Measurements from ENCODE around the gene PARD6G. TPM values are rescaled to one million over a fixed set of nuclear protein-coding genes. Genes with fewer than 3 reads are reported as not detected.

The PARD6G gene
- polyA plus RNA-seq, 1 of the 3 experiments (the other 2 are of a cell fraction): 4.3 TPM

DNA sequence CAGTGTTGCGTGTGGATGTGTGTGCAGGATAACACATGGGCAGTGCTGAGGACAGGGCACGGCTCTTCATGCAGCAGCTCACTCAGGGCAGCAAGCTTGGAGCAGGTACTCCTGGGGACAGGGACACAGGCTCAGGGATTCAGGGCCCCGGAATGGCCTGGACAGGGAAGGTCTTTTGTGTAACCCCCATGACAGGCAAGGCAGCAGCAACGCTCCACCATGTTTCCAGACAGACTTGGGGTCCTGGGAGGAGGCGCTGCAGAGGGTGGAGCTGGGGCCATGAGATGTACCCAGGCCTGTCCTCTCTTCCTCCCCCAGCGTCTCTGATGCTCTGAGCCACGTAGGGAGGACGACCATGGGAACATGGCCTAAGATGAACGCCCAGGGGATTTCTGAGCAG is 80.0 kb downstream of the PARD6G start (continued):
- TF ChIP-seq, protein P1, sequence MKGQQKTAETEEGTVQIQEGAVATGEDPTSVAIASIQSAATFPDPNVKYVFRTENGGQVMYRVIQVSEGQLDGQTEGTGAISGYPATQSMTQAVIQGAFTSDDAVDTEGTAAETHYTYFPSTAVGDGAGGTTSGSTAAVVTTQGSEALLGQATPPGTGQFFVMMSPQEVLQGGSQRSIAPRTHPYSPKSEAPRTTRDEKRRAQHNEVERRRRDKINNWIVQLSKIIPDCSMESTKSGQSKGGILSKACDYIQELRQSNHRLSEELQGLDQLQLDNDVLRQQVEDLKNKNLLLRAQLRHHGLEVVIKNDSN (IDR thresholded peaks at IDR 0.05; ENCODE audit: borderline replicate concordance, low read depth): no peak
- TF ChIP-seq GABPA (IDR thresholded peaks at IDR 0.05; ENCODE audit: low read depth): no peak
- no peak for TF ChIP-seq RCOR1 (IDR thresholded peaks at IDR 0.05; ENCODE audit: low read length)
- TF ChIP-seq YY1 (IDR thresholded peaks at IDR 0.05; ENCODE audit: low read depth): no peak

DNA sequence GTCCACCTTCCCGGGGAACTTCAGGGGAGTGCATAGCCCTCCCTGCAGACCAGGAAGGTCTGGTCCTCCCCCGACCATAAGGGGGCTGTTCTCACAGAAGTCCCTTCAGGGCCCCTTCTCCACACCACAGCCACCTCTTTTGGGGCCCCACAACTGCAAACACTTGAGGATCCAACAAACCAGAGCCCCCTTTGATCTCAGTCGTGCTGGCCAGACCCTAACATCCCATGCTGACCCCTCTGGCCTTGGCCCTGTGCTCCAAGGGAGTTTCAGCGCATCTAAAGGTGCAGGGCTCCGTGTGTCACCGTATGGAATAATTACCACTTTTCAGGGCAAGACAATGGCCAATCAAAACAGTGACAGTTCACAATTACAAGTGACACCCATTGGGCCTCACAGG is 80.6 kb downstream of the PARD6G start:
- Histone ChIP-seq H3K36me3 (replicated peaks in 1 of 2; ENCODE audit: control insufficient read depth in 1 of 2, insufficient read depth in 2 of 2, low read length in 1 of 2) (no peaks in the 10 kb centered on the region), H3K4me2 (no peak overlapping the region), H3K9me2 (no peaks in the 10 kb centered on the region), H3F3A (replicated peaks; ENCODE audit: insufficient read depth) (no peaks in the 10 kb centered on the region), H3K27me3 (ENCODE audit: insufficient read depth) (no peaks in the 10 kb centered on the region), H3K9ac (no peak overlapping the region), H3K27ac (ENCODE audit: low read depth in 2 of 2, low read length in 1 of 2) (no peak overlapping the region), H3K9me3 (no peaks in the 10 kb centered on the region), H2AFZ (ENCODE audit: low read depth) (no peak overlapping the region), H4K20me1 (ENCODE audit: insufficient read depth) (no peaks in the 10 kb centered on the region), H3K79me2 (ENCODE audit: insufficient read depth) (no peaks in the 10 kb centered on the region), H3K4me1 (ENCODE audit: control insufficient read depth in 1 of 2, insufficient read depth in 2 of 2, low read depth in 1 of 2, low read length in 1 of 2) (peaks cover 0 to 3% of the 10 kb centered on the region in 2 experiments; a peak in 1 of 4 replicates), H3K4me3 (ENCODE audit: low read depth in 2 of 2, low read length in 1 of 2) (no peak overlapping the region)
- POLR2A ChIA-PET: no interaction called here
- no peak for TF ChIP-seq MXI1 (IDR thresholded peaks at IDR 0.05; ENCODE audit: low read depth, low read length)
- no peak for TF ChIP-seq FOXJ3 (CRISPR knock-in tag; IDR thresholded peaks at IDR 0.05)
- TF ChIP-seq GATA2 (CRISPR knock-in tag; IDR thresholded peaks at IDR 0.05): no peak
- TF ChIP-seq YY1 (IDR thresholded peaks at IDR 0.05; ENCODE audit: low read depth): no peak
- 65% methylated on average over 5 of the region's 6 CpGs for WGBS (ENCODE audit: low lambda C conversion rate)
- CTCF ChIA-PET: interaction anchor here (3.3 kb wide), 1 partner anchor 9 kb away, joined by 16 read pairs; no protein-coding TSS in a partner anchor
- no peak for DNase-seq

DNA sequence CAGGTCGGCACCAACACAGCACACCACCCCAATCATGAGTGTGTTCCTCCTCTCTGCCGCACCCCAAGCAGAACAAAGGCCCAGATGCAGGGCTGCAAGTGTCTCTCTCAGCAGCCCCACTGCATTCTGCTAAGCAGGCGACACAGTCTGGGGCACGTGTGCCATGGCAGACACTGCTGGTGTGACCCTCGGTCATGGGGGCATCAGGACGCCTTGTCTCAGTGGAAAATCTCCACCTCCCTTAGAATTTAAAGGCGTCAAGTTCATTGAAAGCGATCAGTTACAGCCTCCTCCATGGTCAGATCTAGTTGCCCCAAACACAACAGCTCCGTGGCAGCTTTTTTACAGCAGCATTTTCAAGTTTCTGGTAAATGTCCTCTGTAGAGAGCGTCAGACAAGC is 81.1 kb downstream of the PARD6G start:
- H3F3A ChIP-seq (replicated peaks; ENCODE audit: insufficient read depth): no peaks in the 10 kb centered on the region
- no peak overlapping the region for H3K9ac ChIP-seq
- CTCF ChIA-PET: interaction anchor here (0.7 to 3.3 kb wide), 2 partner anchors 9 to 19 kb away, joined by 3 to 16 read pairs; no protein-coding TSS in a partner anchor
- no peaks in the 10 kb centered on the region for H4K20me1 ChIP-seq (ENCODE audit: insufficient read depth)
- H2AFZ ChIP-seq (ENCODE audit: low read depth): no peak overlapping the region
- no peaks in the 10 kb centered on the region for H3K27me3 ChIP-seq (ENCODE audit: insufficient read depth)
- no peak for DNase-seq
- 78% methylated on average over 9 of the region's 10 CpGs for WGBS (ENCODE audit: low lambda C conversion rate)
- H3K4me2 ChIP-seq: no peak overlapping the region
- no peaks in the 10 kb centered on the region for H3K9me3 ChIP-seq
- no peak overlapping the region for H3K4me3 ChIP-seq (ENCODE audit: low read depth in 2 of 2, low read length in 1 of 2)
- H3K79me2 ChIP-seq (ENCODE audit: insufficient read depth): no peaks in the 10 kb centered on the region
- H3K9me2 ChIP-seq: no peaks in the 10 kb centered on the region
- no peak overlapping the region for H3K27ac ChIP-seq (ENCODE audit: low read depth in 2 of 2, low read length in 1 of 2)
- H3K36me3 ChIP-seq (replicated peaks in 1 of 2; ENCODE audit: control insufficient read depth in 1 of 2, insufficient read depth in 2 of 2, low read length in 1 of 2): no peaks in the 10 kb centered on the region
- H3K4me1 ChIP-seq (ENCODE audit: control insufficient read depth in 1 of 2, insufficient read depth in 2 of 2, low read depth in 1 of 2, low read length in 1 of 2): peaks cover 0 to 3% of the 10 kb centered on the region in 2 experiments; a peak in 1 of 4 replicates
- POLR2A ChIA-PET: no interaction called here
- TF ChIP-seq RCOR1 (IDR thresholded peaks at IDR 0.05; ENCODE audit: low read length) (no peak), POLR2AphosphoS5 (IDR thresholded peaks at IDR 0.05; ENCODE audit: low read depth, low read length) (no peak), GABPA (IDR thresholded peaks at IDR 0.05; ENCODE audit: low read depth) (no peak), EP300 (IDR thresholded peaks at IDR 0.05; ENCODE audit: borderline replicate concordance in 1 of 2, low read depth in 1 of 2, low read length in 1 of 2) (no peak), FOXM1 (IDR thresholded peaks at IDR 0.05; ENCODE audit: low read depth) (no peak), TCF12 (IDR thresholded peaks at IDR 0.05) (no peak), FOXJ3 (CRISPR knock-in tag; IDR thresholded peaks at IDR 0.05) (no peak), SMC3 (IDR thresholded peaks at IDR 0.05; ENCODE audit: low read depth, low read length) (no peak), GATA2 (CRISPR knock-in tag; IDR thresholded peaks at IDR 0.05) (no peak), JUND (IDR thresholded peaks at IDR 0.05) (no peak), RXRA (IDR thresholded peaks at IDR 0.05; ENCODE audit: borderline replicate concordance, low read depth) (no peak), CHD2 (IDR thresholded peaks at IDR 0.05; ENCODE audit: low read length, partially characterized antibody) (no peak), NRF1 (IDR thresholded peaks at IDR 0.05; ENCODE audit: low read depth, low read length) (no peak), TEAD4 (IDR thresholded peaks at IDR 0.05; ENCODE audit: borderline replicate concordance, insufficient read depth) (no peak), RFX5 (IDR thresholded peaks at IDR 0.05; ENCODE audit: low read length) (no peak)
- TF ChIP-seq, protein P2, sequence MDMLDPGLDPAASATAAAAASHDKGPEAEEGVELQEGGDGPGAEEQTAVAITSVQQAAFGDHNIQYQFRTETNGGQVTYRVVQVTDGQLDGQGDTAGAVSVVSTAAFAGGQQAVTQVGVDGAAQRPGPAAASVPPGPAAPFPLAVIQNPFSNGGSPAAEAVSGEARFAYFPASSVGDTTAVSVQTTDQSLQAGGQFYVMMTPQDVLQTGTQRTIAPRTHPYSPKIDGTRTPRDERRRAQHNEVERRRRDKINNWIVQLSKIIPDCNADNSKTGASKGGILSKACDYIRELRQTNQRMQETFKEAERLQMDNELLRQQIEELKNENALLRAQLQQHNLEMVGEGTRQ (IDR thresholded peaks at IDR 0.05; ENCODE audit: borderline replicate concordance, low read depth, low read length): no peak
- TF ChIP-seq, protein P3, sequence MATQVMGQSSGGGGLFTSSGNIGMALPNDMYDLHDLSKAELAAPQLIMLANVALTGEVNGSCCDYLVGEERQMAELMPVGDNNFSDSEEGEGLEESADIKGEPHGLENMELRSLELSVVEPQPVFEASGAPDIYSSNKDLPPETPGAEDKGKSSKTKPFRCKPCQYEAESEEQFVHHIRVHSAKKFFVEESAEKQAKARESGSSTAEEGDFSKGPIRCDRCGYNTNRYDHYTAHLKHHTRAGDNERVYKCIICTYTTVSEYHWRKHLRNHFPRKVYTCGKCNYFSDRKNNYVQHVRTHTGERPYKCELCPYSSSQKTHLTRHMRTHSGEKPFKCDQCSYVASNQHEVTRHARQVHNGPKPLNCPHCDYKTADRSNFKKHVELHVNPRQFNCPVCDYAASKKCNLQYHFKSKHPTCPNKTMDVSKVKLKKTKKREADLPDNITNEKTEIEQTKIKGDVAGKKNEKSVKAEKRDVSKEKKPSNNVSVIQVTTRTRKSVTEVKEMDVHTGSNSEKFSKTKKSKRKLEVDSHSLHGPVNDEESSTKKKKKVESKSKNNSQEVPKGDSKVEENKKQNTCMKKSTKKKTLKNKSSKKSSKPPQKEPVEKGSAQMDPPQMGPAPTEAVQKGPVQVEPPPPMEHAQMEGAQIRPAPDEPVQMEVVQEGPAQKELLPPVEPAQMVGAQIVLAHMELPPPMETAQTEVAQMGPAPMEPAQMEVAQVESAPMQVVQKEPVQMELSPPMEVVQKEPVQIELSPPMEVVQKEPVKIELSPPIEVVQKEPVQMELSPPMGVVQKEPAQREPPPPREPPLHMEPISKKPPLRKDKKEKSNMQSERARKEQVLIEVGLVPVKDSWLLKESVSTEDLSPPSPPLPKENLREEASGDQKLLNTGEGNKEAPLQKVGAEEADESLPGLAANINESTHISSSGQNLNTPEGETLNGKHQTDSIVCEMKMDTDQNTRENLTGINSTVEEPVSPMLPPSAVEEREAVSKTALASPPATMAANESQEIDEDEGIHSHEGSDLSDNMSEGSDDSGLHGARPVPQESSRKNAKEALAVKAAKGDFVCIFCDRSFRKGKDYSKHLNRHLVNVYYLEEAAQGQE (IDR thresholded peaks at IDR 0.05; ENCODE audit: low read depth, low read length): no peak

Measured in SK-N-SH (cell line).